DMS53 treated with DMSO at 0.1 percent for 48 hours (cell line): ENCODE results near the gene SPO11.

Experiments
- DNase-seq: peaks from one replicate; lab custom pipeline; 2025; ENCODE audit not compliant: unreplicated experiment; lab: John Stamatoyannopoulos, UW

SPO11 gene

GRCh38 chr20:57374931-57375651 is 45.5 kb downstream of the SPO11 start:
- no peak for DNase-seq

GRCh38 chr20:57375652-57376230 is 46.1 kb downstream of the SPO11 start:
- no peak for DNase-seq

- no peak for DNase-seq
Measured at GRCh38 chr20:57377350-57377749, 47.7 kb downstream of the SPO11 start.

GRCh38 chr20:57378107-57378506 is 48.5 kb downstream of the SPO11 start:
- DNase-seq = no peak

- no peak for DNase-seq
Measured at GRCh38 chr20:57378646-57379262, 49.2 kb downstream of the SPO11 start.

- no peak for DNase-seq
Measured at GRCh38 chr20:57379263-57379647, 49.7 kb downstream of the SPO11 start.

GRCh38 chr20:57380081-57380750 is 50.6 kb downstream of the SPO11 start:
- DNase-seq = no peak

GRCh38 chr20:57381596-57382503 is 52.2 kb downstream of the SPO11 start:
- DNase-seq = peak; percentile 40

- no peak for DNase-seq
Measured at GRCh38 chr20:57382516-57382915, 52.9 kb downstream of the SPO11 start.

GRCh38 chr20:57383447-57384347 is 54.1 kb downstream of the SPO11 start:
- peak; percentile 65 for DNase-seq

GRCh38 chr20:57384486-57384885 is 54.9 kb downstream of the SPO11 start:
- no peak for DNase-seq

- no peak for DNase-seq
Measured at GRCh38 chr20:57384953-57385761, 55.6 kb downstream of the SPO11 start.

- no peak for DNase-seq
Measured at GRCh38 chr20:57385940-57386339, 56.3 kb downstream of the SPO11 start.

GRCh38 chr20:57386762-57387161 is 57.2 kb downstream of the SPO11 start:
- no peak for DNase-seq

GRCh38 chr20:57387463-57387862 is 57.9 kb downstream of the SPO11 start:
- DNase-seq = no peak

- no peak for DNase-seq
Measured at GRCh38 chr20:57387945-57388371, 58.4 kb downstream of the SPO11 start.

GRCh38 chr20:57388953-57389694 is 59.5 kb downstream of the SPO11 start:
- peak; percentile 64 for DNase-seq
